H54 (cell line): ENCODE data around the gene CNGA2.

Source experiments
- DNase-seq: peaks from one replicate; pipeline ENCODE4 v3.0.0; 2011; ENCODE audit warnings: low spot score, mixed read lengths; ENCODE audit not compliant: insufficient read length
- FAIRE-seq: peaks from 3 replicates; lab custom pipeline; 2011; peaks lifted over from hg19 to GRCh38; lab: Jason Lieb, UNC
- POLR2A ChIP-seq: IDR thresholded peaks from 2 replicates; pipeline ENCODE4 v1.6.1; 2011; ENCODE audit warnings: low read depth, mild to moderate bottlenecking, low read length

CNGA2 gene

GRCh38 chrX:151776936-151777335 is 42.4 kb downstream of the CNGA2 start:
- no peak for TF ChIP-seq POLR2A
- DNase-seq (no peak), FAIRE-seq (no peak)

GRCh38 chrX:151779258-151779657 is 44.7 kb downstream of the CNGA2 start:
- no peak for FAIRE-seq
- no peak for TF ChIP-seq POLR2A
- no peak for DNase-seq

- FAIRE-seq = no peak
- no peak for TF ChIP-seq POLR2A
- no peak for DNase-seq
Observed at GRCh38 chrX:151780621-151781020, 46.1 kb downstream of the CNGA2 start.

- FAIRE-seq (peak; percentile 91), DNase-seq (peak; percentile 51)
- no peak for TF ChIP-seq POLR2A
Observed at GRCh38 chrX:151789179-151789800, 54.7 kb downstream of the CNGA2 start.

DNA sequence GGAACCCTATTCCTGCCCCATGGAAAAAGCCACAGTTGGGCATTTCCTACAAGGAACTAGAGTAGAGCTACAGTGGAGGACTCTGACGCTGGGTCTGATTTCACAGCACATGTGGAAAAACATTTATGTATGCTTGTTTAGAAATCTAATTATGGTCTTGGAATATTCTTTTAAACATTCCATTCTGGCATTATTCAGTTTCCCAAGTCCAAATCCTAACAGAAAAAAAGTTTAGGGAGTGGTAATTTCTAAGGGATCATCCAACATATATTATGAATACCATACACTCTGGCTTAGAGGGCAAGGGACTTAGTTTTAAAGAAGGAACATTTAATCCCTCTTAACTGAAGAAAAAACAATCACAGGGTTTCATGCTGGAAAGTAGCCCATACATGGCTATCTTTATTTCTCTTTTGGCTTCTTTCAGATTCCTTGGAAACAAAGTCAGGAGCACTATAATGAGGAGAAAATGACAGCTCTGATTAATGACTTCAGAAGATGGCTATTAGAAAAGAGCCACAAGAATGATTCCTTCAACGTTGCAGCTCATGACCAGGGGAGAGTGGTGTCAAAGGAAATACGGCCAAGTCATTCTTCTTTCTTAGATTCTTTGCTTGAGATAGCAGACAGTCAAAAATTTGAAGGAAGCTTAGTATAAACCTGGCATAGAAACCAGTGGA is 56.1 kb downstream of the CNGA2 start:
- no peak for TF ChIP-seq POLR2A
- DNase-seq (no peak), FAIRE-seq (no peak)

- DNase-seq (no peak), FAIRE-seq (no peak)
- TF ChIP-seq POLR2A = no peak
Observed at GRCh38 chrX:151791961-151792360, 57.4 kb downstream of the CNGA2 start.

DNA sequence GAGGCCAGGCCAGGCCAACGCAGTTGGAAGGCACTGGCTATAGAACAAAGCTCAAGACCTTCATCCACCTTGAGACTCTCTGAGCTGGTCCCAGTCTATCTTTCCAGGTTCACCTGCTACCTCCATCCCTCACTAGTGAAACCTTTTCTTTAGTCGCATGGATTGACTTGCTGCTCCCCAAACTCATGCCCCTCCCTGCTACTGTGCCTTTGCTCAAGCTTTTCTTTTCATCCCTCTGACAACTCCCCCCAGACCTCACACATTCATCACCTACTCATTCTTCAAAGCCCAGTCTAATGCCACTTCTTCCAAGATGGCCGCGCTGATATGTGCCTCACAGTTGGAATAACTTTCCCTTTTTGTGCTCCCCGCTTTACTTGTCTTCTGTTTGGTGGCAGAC is 58.0 kb downstream of the CNGA2 start:
- no peak for TF ChIP-seq POLR2A
- FAIRE-seq = no peak
- no peak for DNase-seq

GRCh38 chrX:151793886-151794285 is 59.3 kb downstream of the CNGA2 start:
- no peak for DNase-seq
- no peak for TF ChIP-seq POLR2A
- no peak for FAIRE-seq
